SH-SY5Y (cell line): ENCODE data around the gene LMO2.

Source experiments
- GATA2 ChIP-seq: IDR thresholded peaks from 2 replicates; pipeline ENCODE4 v1.6.1; 2011; ENCODE audit warnings: mild to moderate bottlenecking, low read depth, low read length
- GATA3 ChIP-seq: IDR thresholded peaks from 2 replicates; pipeline ENCODE4 v1.6.1; 2011; ENCODE audit warnings: low read depth, mild to moderate bottlenecking, low read length, moderate library complexity

DNA sequence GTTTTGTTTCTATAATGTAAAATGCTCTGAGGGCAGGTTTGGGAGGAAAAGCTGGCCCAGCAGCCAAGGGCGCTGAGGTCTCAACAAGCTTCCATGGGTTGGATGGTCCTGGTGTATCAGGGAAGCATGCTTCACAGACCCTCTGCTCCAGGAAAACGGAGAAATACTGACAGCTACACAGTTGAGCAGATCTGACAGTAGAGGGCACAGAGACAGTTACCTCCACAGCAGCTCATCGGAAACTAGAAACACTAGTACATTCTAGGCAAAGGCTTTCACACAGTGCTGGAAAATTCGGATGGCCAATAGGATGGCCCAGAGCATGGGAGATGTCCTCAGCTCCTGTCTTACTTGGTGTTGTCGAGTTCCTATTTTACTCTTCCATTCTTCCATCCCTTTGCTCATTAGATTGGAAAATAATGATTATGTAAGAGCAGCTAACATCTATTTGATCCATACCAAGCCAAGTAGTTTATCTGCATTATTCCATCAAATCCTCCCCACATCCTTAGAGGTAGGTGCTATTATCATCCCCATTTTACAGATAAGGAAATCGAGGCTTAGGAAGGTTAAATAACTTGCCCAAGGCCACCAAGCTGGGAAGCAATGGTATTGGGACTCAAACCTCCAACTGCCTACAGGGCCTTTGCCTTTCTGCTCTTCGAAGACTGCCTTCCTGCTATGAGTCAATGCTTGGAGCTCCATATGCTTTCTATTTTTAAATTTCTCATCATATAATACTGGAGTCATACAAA, 28.3 kb downstream of the LMO2 start:
- TF ChIP-seq GATA3 (no peak), GATA2 (no peak)
